Measurements from ENCODE around the gene RPL13A.

RPL13A gene

DNA sequence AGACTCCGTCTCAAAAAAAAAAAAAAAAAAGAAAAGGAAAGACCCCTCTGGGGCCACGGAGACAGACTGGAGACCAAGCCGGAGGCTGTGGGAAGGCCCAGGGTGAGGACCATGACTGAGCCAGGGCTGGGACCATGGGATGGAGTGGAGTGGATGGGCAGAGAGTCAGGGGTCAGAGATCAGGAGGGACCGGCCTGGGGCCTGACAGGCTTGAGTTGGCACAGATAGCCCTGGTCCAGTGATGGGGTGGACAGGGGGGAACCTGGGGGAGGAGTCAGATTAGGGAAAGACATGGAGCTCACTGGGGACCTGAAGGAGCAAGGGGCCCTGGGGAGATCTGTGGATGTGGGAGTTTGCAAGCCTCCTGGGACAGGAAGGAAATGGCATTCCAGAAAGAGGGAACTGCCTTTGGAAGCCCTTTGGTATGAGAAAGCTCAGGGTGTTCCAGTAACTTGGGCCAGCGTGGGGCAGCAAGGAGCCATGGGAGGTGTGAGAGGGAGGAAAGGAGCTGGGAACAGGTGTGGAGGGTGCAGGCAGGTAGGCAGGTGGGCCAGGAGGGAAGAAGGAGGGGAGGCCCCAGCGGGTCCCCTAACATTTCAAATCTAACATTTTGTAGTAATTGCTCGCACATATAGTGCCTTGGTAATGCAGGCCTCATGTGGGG is 6.3 kb upstream of the RPL13A start:
- Histone ChIP-seq H3K27ac (no peak overlapping the region), H3K36me3 (ENCODE audit: insufficient read depth, low read length) (no peaks in the 10 kb centered on the region), H3K9me3 (ENCODE audit: low read depth, low read length) (no peaks in the 10 kb centered on the region), H3K4me3 (no peak overlapping the region), H3K9ac (ENCODE audit: insufficient read length) (no peak overlapping the region)
- DNase-seq (ENCODE audit: low read depth, low spot score), result no peak
- TF ChIP-seq POLR2AphosphoS5 (IDR thresholded peaks at IDR 0.05; ENCODE audit: borderline replicate concordance, low read depth, low read length), result no peak
- no peak for TF ChIP-seq EZH2 (IDR thresholded peaks at IDR 0.05)
- no peak for TF ChIP-seq FOXP2 (optimal IDR thresholded peaks at IDR 0.05; ENCODE audit: control extremely low read depth, extremely low read length, insufficient read depth)

DNA sequence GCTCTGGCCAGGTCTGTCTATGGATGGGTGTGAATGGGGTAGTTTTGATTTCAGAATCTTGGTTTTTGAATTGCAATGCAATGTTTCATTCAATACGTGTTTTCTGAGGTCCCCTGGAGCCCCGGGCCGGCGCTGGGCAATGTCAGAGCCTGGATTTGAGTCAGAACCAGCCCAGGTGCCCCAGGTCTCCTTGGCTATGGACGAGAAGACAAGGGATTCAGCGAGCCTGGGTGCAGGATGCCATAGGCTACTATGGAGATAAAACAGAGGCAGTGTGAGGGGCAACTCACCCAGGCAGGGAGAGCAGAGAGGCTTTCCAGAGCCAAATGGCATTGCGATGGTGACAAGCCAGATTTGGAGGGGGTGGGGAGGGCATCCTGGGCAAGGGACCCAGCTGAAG is 1.2 kb upstream of the RPL13A start:
- TF ChIP-seq EZH2 (IDR thresholded peaks at IDR 0.05), result no peak
- TF ChIP-seq FOXP2 (optimal IDR thresholded peaks at IDR 0.05; ENCODE audit: control extremely low read depth, extremely low read length, insufficient read depth), result no peak
- no peak for TF ChIP-seq POLR2AphosphoS5 (IDR thresholded peaks at IDR 0.05; ENCODE audit: borderline replicate concordance, low read depth, low read length)
- Histone ChIP-seq H3K4me3 (no peak overlapping the region), H3K36me3 (ENCODE audit: insufficient read depth, low read length) (peaks cover 38% of the 10 kb centered on the region), H3K9ac (ENCODE audit: insufficient read length) (no peak overlapping the region), H3K27ac (no peak overlapping the region), H3K9me3 (ENCODE audit: low read depth, low read length) (no peaks in the 10 kb centered on the region)
- no peak for DNase-seq (ENCODE audit: low read depth, low spot score)

DNA sequence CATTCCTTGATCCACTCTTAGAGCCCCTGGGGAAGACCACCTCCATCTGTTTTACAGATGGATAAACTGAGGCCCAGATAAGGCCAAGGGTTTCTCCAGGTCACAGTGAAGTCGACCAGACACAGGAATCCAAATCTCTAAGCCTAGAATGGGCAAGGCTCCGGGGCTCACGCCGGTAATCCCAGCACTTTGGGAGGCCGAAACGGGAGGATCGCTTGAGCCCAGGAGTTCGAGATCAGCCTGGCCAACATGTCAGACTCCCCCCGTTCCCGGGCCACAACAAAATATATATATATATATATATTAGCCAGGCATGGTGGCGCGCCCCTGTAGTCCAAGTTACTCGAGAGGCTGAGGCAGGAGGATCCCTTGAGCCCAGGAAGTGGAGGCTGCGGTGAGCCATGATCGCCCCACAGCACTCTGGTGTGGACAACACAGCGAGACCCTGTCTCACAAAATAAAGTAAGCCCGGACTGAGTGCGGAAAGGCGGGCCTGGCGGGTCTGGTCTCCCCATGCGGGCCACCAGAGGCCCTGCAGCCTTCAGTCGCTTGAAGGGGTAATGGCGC is 615 bp upstream of the RPL13A start:
- Histone ChIP-seq H3K4me3 (no peak overlapping the region), H3K36me3 (ENCODE audit: insufficient read depth, low read length) (peaks cover 43% of the 10 kb centered on the region), H3K9ac (ENCODE audit: insufficient read length) (no peak overlapping the region), H3K27ac (0 out of 2 replicates have a peak overlapping the region, but pooled peaks have one; percentile 51), H3K9me3 (ENCODE audit: low read depth, low read length) (no peaks in the 10 kb centered on the region)
- no peak for DNase-seq (ENCODE audit: low read depth, low spot score)
- TF ChIP-seq FOXP2 (optimal IDR thresholded peaks at IDR 0.05; ENCODE audit: control extremely low read depth, extremely low read length, insufficient read depth), result no peak
- no peak for TF ChIP-seq POLR2AphosphoS5 (IDR thresholded peaks at IDR 0.05; ENCODE audit: borderline replicate concordance, low read depth, low read length)
- no peak for TF ChIP-seq EZH2 (IDR thresholded peaks at IDR 0.05)

DNA sequence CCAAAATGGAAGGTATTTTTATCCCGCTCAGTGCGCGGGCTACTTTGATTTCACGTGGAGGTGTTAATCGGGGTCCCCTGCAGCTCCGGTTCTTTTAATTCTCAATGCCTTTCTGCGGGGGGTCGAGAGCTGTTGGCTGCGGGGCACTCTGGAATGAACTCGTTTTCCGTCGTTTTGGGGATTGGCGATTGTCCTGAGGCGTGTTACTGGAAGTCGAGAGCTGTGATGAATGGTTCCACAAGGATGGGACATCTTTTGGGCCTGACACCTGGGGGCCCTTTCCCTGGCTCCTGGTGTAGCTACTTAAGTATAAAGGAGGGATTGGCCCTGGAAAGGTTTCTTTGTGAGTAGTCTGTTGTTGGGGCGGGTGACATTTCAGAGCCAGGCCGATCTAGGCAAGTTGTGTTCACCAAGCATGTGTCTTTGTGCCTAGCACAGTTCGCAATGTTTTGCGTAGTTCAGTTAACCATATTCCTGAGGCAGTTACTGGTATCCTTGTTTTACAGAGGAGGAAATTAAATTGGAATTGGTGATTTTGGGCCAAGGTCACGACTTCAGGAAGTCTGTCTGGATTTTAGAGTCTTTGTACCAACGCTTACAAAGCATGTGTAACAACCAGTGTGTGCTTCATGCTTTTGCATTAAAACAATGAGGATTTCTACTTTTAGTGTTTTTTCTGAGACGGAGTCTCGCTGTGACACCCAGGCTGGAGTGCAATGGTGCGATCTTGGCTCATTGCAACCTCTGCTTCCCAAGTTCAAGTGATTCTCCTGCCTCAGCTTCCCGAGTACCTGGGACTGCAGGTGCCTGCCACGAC is 846 bp downstream of the RPL13A start:
- H3K4me3 ChIP-seq, result peak overlapping the region; percentile 98
- peaks cover 58% of the 10 kb centered on the region for H3K36me3 ChIP-seq (ENCODE audit: insufficient read depth, low read length)
- H3K27ac ChIP-seq, result peak overlapping the region; percentile 97
- peak overlapping the region; percentile 100 for H3K9ac ChIP-seq (ENCODE audit: insufficient read length)
- no peaks in the 10 kb centered on the region for H3K9me3 ChIP-seq (ENCODE audit: low read depth, low read length)
- TF ChIP-seq EZH2 (IDR thresholded peaks at IDR 0.05), result no peak
- no peak for TF ChIP-seq POLR2AphosphoS5 (IDR thresholded peaks at IDR 0.05; ENCODE audit: borderline replicate concordance, low read depth, low read length)
- TF ChIP-seq FOXP2 (optimal IDR thresholded peaks at IDR 0.05; ENCODE audit: control extremely low read depth, extremely low read length, insufficient read depth), result no peak
- no peak for DNase-seq (ENCODE audit: low read depth, low spot score)

DNA sequence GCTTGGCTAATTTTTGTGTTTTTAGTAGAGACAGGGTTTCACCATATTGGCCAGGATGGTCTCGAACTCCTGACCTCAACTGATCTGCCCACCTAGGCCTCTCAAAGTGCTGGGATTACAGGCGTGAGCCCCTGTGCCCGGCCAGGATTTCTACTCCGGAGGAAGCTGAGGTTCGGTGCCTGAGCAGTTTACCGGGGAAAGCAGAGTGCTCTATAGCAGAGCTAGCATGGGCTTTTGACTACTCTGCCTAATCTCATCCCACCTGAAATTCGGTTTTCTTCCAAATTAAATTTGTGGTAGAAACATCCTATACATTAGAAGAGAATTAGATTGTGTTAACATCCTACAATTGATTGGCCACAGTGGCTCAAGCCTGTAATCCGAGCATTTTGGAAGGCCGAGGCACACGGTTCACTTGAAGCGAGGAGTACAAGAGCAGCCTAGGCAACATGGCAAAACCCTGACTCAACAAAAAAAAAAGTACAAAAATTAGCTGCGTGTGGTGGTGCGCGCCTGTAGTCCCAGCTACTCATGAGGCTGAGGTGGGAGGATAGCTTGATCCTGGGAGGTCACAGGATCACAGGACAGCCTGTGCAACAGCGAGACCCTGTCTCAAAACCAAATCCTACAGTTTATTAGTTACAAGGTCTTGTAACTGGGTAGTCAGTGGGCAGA is 1.6 kb downstream of the RPL13A start:
- H3K9me3 ChIP-seq (ENCODE audit: low read depth, low read length), result no peaks in the 10 kb centered on the region
- peak overlapping the region; percentile 98 for H3K4me3 ChIP-seq
- peak overlapping the region; percentile 100 for H3K9ac ChIP-seq (ENCODE audit: insufficient read length)
- H3K36me3 ChIP-seq (ENCODE audit: insufficient read depth, low read length), result peaks cover 60% of the 10 kb centered on the region
- DNase-seq (ENCODE audit: low read depth, low spot score), result no peak
- TF ChIP-seq EZH2 (IDR thresholded peaks at IDR 0.05) (no peak), POLR2AphosphoS5 (IDR thresholded peaks at IDR 0.05; ENCODE audit: borderline replicate concordance, low read depth, low read length) (no peak), FOXP2 (optimal IDR thresholded peaks at IDR 0.05; ENCODE audit: control extremely low read depth, extremely low read length, insufficient read depth) (no peak)
- H3K27ac ChIP-seq, result peak overlapping the region; percentile 97

DNA sequence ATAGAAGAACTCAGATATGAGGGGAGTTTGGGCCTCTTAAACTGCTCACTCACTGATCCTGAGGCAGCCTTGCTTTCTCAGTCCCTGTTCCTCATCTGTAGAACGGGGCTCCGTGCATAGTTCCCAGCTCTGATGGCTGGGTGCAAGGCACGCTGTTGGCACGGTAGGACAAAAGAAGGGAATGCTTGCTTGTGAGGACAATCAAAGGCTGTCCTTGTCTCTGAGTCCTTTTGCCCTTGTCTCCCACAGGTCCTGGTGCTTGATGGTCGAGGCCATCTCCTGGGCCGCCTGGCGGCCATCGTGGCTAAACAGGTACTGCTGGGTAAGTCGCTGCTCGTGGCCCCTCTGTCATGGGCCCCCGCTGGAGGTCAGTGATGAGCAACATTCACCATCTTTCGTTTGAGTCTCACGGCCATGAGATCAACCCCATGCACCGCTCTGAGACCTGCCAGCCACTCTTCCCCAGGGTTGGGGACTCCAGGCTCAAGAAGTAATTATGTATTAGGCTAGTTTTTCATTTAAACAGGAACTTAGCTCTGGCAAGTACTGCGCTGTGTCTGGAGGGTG is 2.3 kb downstream of the RPL13A start:
- TF ChIP-seq FOXP2 (optimal IDR thresholded peaks at IDR 0.05; ENCODE audit: control extremely low read depth, extremely low read length, insufficient read depth), result no peak
- no peak for TF ChIP-seq POLR2AphosphoS5 (IDR thresholded peaks at IDR 0.05; ENCODE audit: borderline replicate concordance, low read depth, low read length)
- TF ChIP-seq EZH2 (IDR thresholded peaks at IDR 0.05), result no peak
- peak overlapping the region; percentile 97 for H3K27ac ChIP-seq
- H3K4me3 ChIP-seq, result peak overlapping the region; percentile 98
- peak overlapping the region; percentile 100 for H3K9ac ChIP-seq (ENCODE audit: insufficient read length)
- H3K36me3 ChIP-seq (ENCODE audit: insufficient read depth, low read length), result peaks cover 60% of the 10 kb centered on the region
- no peak for DNase-seq (ENCODE audit: low read depth, low spot score)
- H3K9me3 ChIP-seq (ENCODE audit: low read depth, low read length), result no peaks in the 10 kb centered on the region

DNA sequence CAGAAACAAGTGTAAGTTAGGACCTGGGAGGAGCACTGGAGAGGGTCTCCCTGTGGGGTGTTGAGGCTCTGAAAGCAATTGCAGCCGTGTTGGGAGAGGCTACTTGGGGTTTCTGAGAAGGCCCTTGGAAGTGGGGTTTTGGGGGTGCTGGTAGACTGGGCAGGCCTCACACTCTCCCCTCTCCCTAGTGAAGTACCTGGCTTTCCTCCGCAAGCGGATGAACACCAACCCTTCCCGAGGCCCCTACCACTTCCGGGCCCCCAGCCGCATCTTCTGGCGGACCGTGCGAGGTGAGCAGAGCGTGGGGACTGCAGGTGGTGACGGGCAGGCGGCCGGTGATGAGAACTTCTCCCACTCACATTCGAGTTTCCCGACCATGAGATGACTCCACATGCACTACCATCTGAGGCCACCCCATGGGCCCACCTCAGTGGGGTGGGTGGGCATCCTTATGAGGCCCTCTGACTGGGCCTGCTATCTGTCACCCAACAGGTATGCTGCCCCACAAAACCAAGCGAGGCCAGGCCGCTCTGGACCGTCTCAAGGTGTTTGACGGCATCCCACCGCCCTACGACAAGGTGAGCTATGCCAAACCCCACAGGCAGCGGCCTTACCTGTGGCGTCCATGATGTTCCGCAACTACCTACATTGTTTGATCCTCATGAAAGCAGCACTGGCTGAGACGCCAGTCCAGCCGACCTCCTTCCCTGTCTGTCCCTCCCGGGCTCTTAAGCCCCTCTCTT is 3.0 kb downstream of the RPL13A start:
- Histone ChIP-seq H3K4me3 (peak overlapping the region; percentile 98), H3K9ac (ENCODE audit: insufficient read length) (peak overlapping the region; percentile 100)

More for the DNA sequence above, 3.0 kb downstream of the RPL13A start:
- Histone ChIP-seq H3K9me3 (ENCODE audit: low read depth, low read length) (no peaks in the 10 kb centered on the region), H3K27ac (peak overlapping the region; percentile 97), H3K36me3 (ENCODE audit: insufficient read depth, low read length) (peaks cover 60% of the 10 kb centered on the region)
- DNase-seq (ENCODE audit: low read depth, low spot score), result no peak
- TF ChIP-seq EZH2 (IDR thresholded peaks at IDR 0.05) (no peak), FOXP2 (optimal IDR thresholded peaks at IDR 0.05; ENCODE audit: control extremely low read depth, extremely low read length, insufficient read depth) (no peak), POLR2AphosphoS5 (IDR thresholded peaks at IDR 0.05; ENCODE audit: borderline replicate concordance, low read depth, low read length) (peak; percentile 47)
